K562 (cell line): ENCODE data around the gene TMEM131L. TPM values are rescaled to one million over a fixed set of nuclear protein-coding genes. Genes with fewer than 3 reads are reported as not detected.

Experiments
- ASH1L ChIP-seq: fragments of 450-650 bp; IDR thresholded peaks from 2 replicates; pipeline ENCODE4 v1.6.1; 2018; ENCODE audit warnings: borderline replicate concordance, mild to moderate bottlenecking, low read depth; ENCODE audit not compliant: partially characterized antibody
- BACH1 ChIP-seq: fragments of 200-800 bp; sonication (Bioruptor generic); IDR thresholded peaks from 2 replicates; pipeline ENCODE4 v1.6.1; 2016; ENCODE audit warnings: missing genetic modification characterization, missing compliant biosample characterization
- E2F5 ChIP-seq: sonication (generic); formaldehyde crosslinking; IDR thresholded peaks from 2 replicates; pipeline ENCODE4 v1.8.0; 2022; ENCODE audit warnings: mild to moderate bottlenecking, missing genetic modification reagents
- ELF4 ChIP-seq: fragments of 450-650 bp; formaldehyde crosslinking; IDR thresholded peaks from 2 replicates; pipeline ENCODE4 v1.4.0; 2022; ENCODE audit warnings: missing genetic modification characterization
- FIP1L1 ChIP-seq: fragments of 200-400 bp; formaldehyde crosslinking; IDR thresholded peaks from 2 replicates; pipeline ENCODE4 v1.6.1; 2018; ENCODE audit warnings: mild to moderate bottlenecking, low read depth, low read length; ENCODE audit not compliant: poor library complexity, severe bottlenecking
- FOXJ3 ChIP-seq: sonication (generic); formaldehyde crosslinking; IDR thresholded peaks from 2 replicates; pipeline ENCODE4 v1.4.0; 2020; ENCODE audit warnings: mild to moderate bottlenecking, missing genetic modification reagents
- HDGF ChIP-seq: fragments of 450-650 bp; IDR thresholded peaks from 2 replicates; pipeline ENCODE4 v1.6.1; 2016
- IRF9 ChIP-seq: fragments of 450-650 bp; IDR thresholded peaks from 2 replicates; pipeline ENCODE4 v1.6.1; 2016; ENCODE audit warnings: missing biosample characterization, missing genetic modification characterization
- KDM2B ChIP-seq: fragments of 250-450 bp; sonication (Bioruptor Pico); IDR thresholded peaks from 2 replicates; pipeline ENCODE4 v1.8.0; 2021; ENCODE audit warnings: mild to moderate bottlenecking, moderate library complexity
- TBP ChIP-seq: optimal IDR thresholded peaks from 2 replicates; pipeline ENCODE3; 2011; ENCODE audit warnings: low read depth, low read length, improper control_type of control experiment
- TCF15 ChIP-seq: fragments of 250-450 bp; sonication (Bioruptor Pico); IDR thresholded peaks from 2 replicates; pipeline ENCODE4 v1.8.0; 2022; ENCODE audit warnings: moderate library complexity, mild to moderate bottlenecking, inconsistent platforms
- TSHZ1 ChIP-seq: fragments of 250-450 bp; sonication (Bioruptor Pico); IDR thresholded peaks from 2 replicates; pipeline ENCODE4 v1.4.0; 2020; ENCODE audit warnings: mild to moderate bottlenecking, moderate library complexity
- YY1 ChIP-seq, 3 experiments: IDR thresholded peaks; 2 replicates each; pipeline ENCODE4 v1.6.1; 2011; ENCODE audit warnings: low read length in 2 of 3, mild to moderate bottlenecking in 2 of 3, moderate library complexity in 2 of 3, borderline replicate concordance in 1 of 3, control low read depth in 1 of 3, low read depth in 1 of 3; ENCODE audit not compliant: insufficient read depth in 3 of 3, insufficient replicate concordance in 2 of 3, control insufficient read depth in 1 of 3, insufficient read length in 1 of 3; ENCODE audit errors: extremely low read depth in 1 of 3
- ZC3H4 ChIP-seq: sonication (generic); formaldehyde crosslinking; IDR thresholded peaks from 2 replicates; pipeline ENCODE4 v1.9.0; 2021; ENCODE audit warnings: missing genetic modification reagents, borderline replicate concordance
- ZNF197 ChIP-seq: fragments of 200-800 bp; sonication (Bioruptor generic); IDR thresholded peaks from 2 replicates; pipeline ENCODE4 v1.6.1; 2016; ENCODE audit warnings: low read depth, missing genetic modification characterization, missing compliant biosample characterization
- ZNF395 ChIP-seq: fragments of 200-800 bp; sonication (Bioruptor generic); IDR thresholded peaks from 2 replicates; pipeline ENCODE4 v1.6.1; 2017; ENCODE audit warnings: missing genetic modification characterization, missing compliant biosample characterization
- ZNF583 ChIP-seq: fragments of 250-450 bp; sonication (Bioruptor Pico); IDR thresholded peaks from 2 replicates; pipeline ENCODE4 v1.4.0; 2020
- ZNF740 ChIP-seq, 3 experiments: fragments of 200-800 bp in 1 of 3; sonication (Bioruptor generic) in 1 of 3; sonication (generic) in 1 of 3; formaldehyde crosslinking in 1 of 3; IDR thresholded peaks; 2 replicates each; pipeline versions ENCODE4 v1.6.1 to v1.8.0; 2016 to 2022; ENCODE audit warnings: mild to moderate bottlenecking in 2 of 3, missing compliant biosample characterization in 2 of 3, missing genetic modification characterization in 2 of 3, missing genetic modification reagents in 1 of 3
- ZNF76 ChIP-seq: fragments of 250-450 bp; sonication (Bioruptor Pico); IDR thresholded peaks from 2 replicates; pipeline ENCODE4 v1.4.0; 2020; ENCODE audit warnings: mild to moderate bottlenecking, moderate library complexity, borderline replicate concordance
- polyA plus RNA-seq, 8 experiments: library from polyadenylated mRNA; depleted of rRNA in 4 of 8; stranded (reverse) in 5 of 8; unstranded in 3 of 8; fragments of >200 nt; fragmentation: Nextera tagmentation in 2 of 8; fragmentation: Illumina TruSeq in 1 of 8; extraction: Ambion mirVana in 2 of 8; extraction: Trizol in 1 of 8; gene quantifications; 2 replicates each; pipeline versions ENCODE4 v1.2.1 to v1.2.3, GENCODE V29; 2011 to 2014; ENCODE audit warnings: inconsistent platforms in 1 of 8, missing spikeins in 1 of 8
- total RNA-seq, 7 experiments: library from RNA; depleted of rRNA in 6 of 7; stranded (reverse); fragments of >200 nt in 6 of 7; fragmentation: Illumina TruSeq in 2 of 7; extraction: Trizol in 2 of 7; gene quantifications; 2 replicates each; pipeline versions ENCODE4 v1.2.1 to v1.2.3, GENCODE V29; 2011 to 2021; ENCODE audit warnings: low replicate concordance in 1 of 7

The TMEM131L gene
- total and polyA plus RNA-seq, 9 of the 15 experiments (the other 6 are each of a cell fraction or from before 2014, with no cell fraction given): 1.2 to 20.8 (median 12.9) TPM

GRCh38 chr4:153537493-153537960, 71.4 kb downstream of the TMEM131L start (continued):
- TF ChIP-seq FIP1L1 (no peak), ZNF583 (CRISPR knock-in tag) (peak; percentile 91), YY1 (IDR thresholded peaks at IDR 0.05; ENCODE audit: borderline replicate concordance in 1 of 3, control insufficient read depth in 1 of 3, extremely low read depth in 1 of 3, insufficient read depth in 3 of 3, insufficient read length in 1 of 3, insufficient replicate concordance in 2 of 3, low read depth in 1 of 3, low read length in 2 of 3) (peak in 1 of 3 experiments; percentile 69), ZC3H4 (CRISPR knock-in tag) (no peak), ELF4 (CRISPR knock-in tag) (peak; percentile 70; the same call in 1 of the 2 replicates), ZNF197 (peak; percentile 98), TCF15 (CRISPR knock-in tag) (peak; percentile 87), HDGF (no peak), TBP (no peak), ZNF395 (CRISPR knock-in tag) (peak; percentile 98), ASH1L (no peak), KDM2B (CRISPR knock-in tag) (no peak), TSHZ1 (CRISPR knock-in tag) (peak; percentile 93), IRF9 (tag) (peak; percentile 85), ZNF740 (CRISPR knock-in tag; IDR thresholded peaks at IDR 0.05) (no peak), ZNF740 (tag; IDR thresholded peaks at IDR 0.05) (peak in 1 of 2 experiments; percentile 95; a peak in 2 of 4 replicates), ZNF76 (CRISPR knock-in tag) (peak; percentile 94), FOXJ3 (no peak), E2F5 (no peak), BACH1 (tag) (peak; percentile 86)
